GM11168 (cell line): ENCODE results near the gene LAMA3.

Source experiments
- in situ Hi-C: fragments of 300-500 bp; cut with MboI; formaldehyde crosslinking; loops from one replicate; pipeline ENCODE4 v1.12.0; 2022; ENCODE audit warnings: low sequenced_read_pairs; ENCODE audit not compliant: unreplicated experiment

The LAMA3 gene, protein sequence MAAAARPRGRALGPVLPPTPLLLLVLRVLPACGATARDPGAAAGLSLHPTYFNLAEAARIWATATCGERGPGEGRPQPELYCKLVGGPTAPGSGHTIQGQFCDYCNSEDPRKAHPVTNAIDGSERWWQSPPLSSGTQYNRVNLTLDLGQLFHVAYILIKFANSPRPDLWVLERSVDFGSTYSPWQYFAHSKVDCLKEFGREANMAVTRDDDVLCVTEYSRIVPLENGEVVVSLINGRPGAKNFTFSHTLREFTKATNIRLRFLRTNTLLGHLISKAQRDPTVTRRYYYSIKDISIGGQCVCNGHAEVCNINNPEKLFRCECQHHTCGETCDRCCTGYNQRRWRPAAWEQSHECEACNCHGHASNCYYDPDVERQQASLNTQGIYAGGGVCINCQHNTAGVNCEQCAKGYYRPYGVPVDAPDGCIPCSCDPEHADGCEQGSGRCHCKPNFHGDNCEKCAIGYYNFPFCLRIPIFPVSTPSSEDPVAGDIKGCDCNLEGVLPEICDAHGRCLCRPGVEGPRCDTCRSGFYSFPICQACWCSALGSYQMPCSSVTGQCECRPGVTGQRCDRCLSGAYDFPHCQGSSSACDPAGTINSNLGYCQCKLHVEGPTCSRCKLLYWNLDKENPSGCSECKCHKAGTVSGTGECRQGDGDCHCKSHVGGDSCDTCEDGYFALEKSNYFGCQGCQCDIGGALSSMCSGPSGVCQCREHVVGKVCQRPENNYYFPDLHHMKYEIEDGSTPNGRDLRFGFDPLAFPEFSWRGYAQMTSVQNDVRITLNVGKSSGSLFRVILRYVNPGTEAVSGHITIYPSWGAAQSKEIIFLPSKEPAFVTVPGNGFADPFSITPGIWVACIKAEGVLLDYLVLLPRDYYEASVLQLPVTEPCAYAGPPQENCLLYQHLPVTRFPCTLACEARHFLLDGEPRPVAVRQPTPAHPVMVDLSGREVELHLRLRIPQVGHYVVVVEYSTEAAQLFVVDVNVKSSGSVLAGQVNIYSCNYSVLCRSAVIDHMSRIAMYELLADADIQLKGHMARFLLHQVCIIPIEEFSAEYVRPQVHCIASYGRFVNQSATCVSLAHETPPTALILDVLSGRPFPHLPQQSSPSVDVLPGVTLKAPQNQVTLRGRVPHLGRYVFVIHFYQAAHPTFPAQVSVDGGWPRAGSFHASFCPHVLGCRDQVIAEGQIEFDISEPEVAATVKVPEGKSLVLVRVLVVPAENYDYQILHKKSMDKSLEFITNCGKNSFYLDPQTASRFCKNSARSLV (N-terminal part only)

GRCh38 chr18:23689031-23689615 is at the start of gene LAMA3:
LAMA3 (plus strand) TSS chr18:23689453; CDS start chr18:23689684, 231 bp downstream.
- in situ Hi-C loops = no loop called here

DNA sequence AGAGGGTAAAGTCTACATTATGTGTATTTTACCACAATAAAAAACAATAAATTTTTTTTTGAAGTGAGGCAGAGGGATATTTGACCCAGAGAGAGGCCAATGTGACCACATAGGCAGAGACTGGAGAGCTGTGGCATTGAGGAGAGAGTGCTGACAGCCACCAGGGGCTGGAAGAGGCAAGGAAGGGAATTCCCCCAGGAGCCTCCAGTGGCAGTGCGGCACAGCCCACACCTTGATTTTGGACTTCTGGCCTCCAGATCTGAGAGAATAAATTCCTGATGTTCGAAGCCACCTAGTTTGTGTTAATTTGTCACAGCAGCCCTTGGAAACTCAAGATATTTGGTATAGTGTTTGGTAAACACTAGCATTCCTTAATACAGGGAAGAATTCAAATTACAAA is 49.2 kb upstream of the LAMA3 start:
- in situ Hi-C loops = no loop called here

DNA sequence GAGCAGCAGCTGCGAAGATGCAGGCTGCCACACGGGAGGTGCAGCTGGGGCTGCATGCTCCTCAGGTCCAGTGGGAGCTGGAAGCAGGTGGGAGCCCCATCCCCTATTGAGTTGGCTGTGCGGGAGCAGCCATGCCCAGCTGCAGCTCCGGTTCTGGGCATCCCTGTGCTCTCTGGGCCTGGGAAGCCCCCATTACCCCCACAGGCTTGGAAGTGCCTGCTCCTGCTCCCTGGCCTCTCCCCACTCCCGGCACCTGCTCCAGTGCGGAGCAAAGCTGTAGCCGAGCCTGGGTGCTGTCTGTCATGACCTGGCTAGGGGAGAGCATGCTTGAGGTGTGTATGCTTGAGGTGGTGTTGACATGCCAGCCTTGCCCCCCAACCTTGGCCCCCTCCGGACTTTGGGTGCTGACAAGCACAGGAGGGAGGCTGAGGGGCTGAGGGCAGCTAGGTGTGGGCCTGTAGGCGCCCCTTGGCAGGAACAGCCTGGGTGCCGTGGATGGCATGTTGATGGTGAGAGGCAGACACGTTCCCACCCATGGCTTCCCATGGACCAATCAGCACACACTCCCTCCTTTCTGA is 48.0 kb upstream of the LAMA3 start:
- in situ Hi-C loops = no loop called here

- in situ Hi-C loops = no loop called here
Observed at GRCh38 chr18:23641937-23642666, 47.2 kb upstream of the LAMA3 start.

GRCh38 chr18:23643815-23644490 is 45.3 kb upstream of the LAMA3 start:
- in situ Hi-C loops = no loop called here

GRCh38 chr18:23645568-23646175 is 43.6 kb upstream of the LAMA3 start:
- in situ Hi-C loops = no loop called here

DNA sequence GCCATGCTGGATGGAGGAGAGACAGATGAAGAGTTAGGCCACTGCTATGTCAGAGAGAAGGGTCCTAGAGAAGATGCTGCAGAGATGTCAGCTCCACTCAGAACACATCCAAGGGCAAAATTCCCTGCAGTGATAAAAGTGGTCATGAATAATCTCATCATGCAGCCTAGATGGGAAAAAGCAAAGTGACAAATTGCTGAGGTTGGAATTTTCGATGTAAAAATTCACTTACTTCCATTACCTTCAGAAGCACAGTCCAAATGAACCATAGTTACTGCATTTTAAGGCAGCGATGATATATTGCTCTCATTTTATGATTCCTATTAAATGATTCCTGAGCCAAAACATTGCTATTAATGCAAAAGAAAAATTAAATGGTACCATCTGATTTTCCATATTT is 43.0 kb upstream of the LAMA3 start:
- in situ Hi-C loops = no loop called here

DNA sequence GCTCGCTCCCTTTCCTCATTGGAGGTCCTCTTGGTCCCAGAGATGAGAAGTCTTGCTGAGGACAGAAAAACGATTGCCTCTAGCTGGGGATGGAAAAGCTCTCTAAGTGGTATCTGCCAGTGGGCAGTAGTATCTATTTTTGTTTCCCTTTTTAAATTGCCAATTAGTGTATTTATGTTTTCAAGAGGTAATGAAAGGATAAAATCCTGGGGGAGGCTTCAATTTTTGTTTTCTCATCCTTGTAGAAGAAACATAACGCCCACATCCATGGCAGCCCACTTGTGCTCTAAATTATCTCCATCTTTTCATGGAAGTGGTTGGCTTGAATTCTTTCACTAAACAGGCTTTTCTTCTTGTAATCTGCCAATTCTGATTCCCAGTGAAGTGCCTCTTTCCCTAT is 40.8 kb upstream of the LAMA3 start:
- in situ Hi-C loops = no loop called here

- in situ Hi-C loops = no loop called here
Observed at GRCh38 chr18:23648940-23649607, 40.2 kb upstream of the LAMA3 start.

DNA sequence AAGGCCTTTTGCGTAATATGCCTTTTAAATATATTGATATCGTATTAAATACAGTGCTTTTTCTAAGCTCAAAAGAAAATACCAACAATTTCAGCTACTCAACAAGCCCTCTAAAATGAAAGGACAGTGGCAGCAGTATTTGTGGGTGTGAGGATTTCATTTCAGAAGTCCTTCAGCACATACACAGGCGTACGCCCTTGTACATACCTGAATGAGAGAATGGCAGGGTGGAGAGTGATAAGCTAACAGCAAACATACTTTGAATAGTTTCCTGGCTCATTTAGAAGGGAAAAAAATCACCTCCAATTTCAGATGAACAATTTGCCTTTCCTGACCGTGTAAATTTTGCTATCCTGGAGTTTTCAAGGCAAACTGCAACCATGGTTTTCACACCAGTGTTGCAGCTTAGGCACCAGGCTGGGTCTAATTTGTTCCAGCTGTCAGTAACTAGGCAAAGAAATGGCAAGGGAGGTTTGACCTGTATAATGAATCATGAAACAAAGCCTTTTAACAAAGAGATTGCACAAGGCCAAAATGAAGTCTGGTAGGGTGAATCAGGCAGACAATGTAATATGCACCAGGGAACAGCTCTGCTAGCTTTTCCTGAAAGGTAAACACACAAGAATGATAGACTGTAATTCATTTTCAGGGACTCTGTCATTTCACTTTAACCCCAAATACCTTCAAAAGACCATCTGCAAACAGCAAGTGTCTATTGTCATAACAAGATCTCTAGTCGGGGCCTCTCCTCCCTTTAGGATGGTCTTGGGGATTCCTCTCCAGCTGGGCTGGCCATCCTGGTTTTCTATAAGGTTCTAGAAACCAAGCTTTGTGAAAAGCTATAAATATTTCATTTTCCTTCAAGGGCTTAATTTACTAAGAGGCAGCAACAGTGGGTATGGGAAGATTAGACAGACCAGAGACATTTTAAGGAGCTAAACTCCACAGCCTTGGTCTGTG is 38.0 kb upstream of the LAMA3 start:
- in situ Hi-C loops = no loop called here

GRCh38 chr18:23652232-23652631 is 37.0 kb upstream of the LAMA3 start:
- in situ Hi-C loops = no loop called here

DNA sequence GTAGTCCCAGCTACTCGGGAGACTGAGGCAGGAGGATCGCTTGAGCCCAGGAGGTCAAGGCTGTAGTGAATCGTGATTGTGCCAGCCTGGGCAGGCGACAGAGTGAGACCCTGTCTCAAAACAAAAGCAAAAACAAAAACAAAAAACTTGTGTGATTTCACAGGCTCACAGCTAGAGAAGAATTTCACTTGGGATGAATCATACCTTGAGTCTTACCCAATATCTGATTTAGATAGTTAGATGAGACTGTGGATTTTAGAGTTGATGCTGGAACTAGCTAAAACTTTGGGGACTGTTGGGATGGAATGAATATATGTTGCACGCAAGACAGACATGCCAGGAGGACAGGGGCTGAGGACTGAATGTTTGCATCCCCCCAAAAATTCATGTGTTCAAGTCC is 31.0 kb upstream of the LAMA3 start:
- in situ Hi-C loops = no loop called here

GRCh38 chr18:23661735-23662308 is 27.4 kb upstream of the LAMA3 start:
- in situ Hi-C loops = no loop called here

DNA sequence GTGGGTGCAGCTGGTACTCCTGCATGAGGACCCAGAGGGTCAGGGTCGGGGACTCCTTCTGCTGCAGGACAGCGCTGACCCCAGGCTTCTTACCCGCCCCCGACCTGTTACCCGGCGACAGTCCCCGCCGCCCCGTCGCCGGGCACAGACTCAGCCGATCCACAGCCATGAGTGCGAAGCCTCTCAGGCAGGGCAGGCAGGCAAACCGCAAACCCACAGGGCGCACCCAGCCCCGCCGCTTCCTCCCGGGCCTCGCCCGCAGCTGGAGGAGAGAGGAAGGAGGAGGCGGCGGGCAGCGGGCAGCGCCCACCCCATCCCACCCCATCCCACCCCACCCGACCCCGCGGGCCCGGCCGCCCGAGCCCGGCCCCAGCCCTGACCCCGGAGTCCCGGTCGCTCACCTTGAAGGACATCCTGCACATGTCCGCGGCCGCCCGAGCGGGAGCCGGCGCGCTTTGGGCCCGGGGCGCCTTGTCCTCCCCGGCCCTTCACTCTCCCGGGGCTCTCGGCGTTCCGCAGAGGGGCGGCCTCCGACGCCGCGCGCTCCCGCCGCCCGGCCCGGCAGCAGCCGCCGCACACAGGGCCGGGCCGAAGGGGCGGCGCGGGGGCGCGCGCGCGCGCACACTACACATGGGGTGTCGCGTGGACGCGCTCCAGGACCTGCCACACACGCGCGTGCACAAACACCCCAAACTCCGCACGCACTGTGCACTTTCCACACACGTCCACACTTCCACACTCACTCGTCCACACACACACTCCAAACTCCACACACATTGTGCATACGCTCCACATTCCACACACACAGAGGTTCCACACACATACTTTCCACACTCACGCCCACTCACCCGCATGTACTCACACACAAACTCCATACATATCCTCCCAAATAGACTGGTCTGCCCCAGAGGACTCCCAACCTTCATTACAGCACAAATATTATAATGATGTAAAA is 26.7 kb upstream of the LAMA3 start, which contains the start of gene ANKRD29:
Gene ANKRD29 (minus strand): TSS at position 603 of the 955 bp plus-strand sequence. CDS start 181 bp downstream, at position 422.
- in situ Hi-C loops = no loop called here

- in situ Hi-C loops = no loop called here
Observed at GRCh38 chr18:23664674-23665073, 24.6 kb upstream of the LAMA3 start.
